NCI-H128 (cell line): Measurements from ENCODE around the gene SLC13A5.

Source experiments
- DNase-seq: peaks from one replicate; lab custom pipeline; 2025; ENCODE audit not compliant: unreplicated experiment; lab: John Stamatoyannopoulos, UW

SLC13A5 gene

DNA sequence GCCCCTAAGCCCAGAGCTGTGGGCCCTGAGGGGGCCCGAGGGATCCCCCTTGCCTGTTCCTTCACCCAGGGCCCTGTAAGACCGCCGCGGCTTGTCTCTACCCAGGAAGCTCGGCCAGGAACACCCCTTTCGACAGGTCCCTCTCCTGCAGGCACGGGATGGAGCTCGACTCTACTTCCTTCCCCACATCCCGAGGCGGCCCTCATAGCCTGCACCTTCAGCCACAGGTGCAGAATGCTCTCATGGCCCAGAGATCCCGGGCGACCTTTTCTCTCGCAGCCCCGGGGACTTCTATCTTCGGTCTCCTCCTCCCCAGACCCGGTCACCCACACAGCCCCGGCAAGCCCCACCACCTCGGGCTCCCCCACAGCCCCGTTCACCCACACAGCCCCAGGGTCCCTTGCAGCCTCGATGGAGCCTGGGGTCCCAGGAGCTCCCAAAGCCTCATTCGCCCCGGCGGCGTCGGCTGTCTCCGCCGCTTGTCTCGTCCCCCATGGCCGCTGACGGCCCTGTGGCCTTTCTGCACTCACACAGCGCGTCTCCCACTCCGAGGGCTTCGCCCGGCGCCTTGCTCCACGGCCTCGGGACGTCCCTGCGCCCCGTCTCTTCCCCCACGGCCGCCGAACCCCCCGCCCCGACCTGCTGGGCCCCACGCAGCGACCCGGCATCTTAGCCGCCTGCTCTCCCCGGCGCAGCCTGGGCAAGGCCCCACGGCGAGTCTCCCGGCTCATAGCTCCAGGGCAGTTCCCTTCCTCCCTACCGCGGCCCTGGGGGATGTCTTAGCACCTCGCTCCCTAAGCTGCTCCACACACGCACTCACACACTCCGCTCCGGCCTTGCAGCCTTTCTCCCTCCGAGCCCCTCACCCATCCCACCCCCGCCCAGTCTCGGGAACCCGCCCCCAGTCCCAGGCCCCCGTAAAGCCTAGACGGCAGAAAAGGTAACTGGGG is 73.3 kb downstream of the SLC13A5 start:
- no peak for DNase-seq

DNA sequence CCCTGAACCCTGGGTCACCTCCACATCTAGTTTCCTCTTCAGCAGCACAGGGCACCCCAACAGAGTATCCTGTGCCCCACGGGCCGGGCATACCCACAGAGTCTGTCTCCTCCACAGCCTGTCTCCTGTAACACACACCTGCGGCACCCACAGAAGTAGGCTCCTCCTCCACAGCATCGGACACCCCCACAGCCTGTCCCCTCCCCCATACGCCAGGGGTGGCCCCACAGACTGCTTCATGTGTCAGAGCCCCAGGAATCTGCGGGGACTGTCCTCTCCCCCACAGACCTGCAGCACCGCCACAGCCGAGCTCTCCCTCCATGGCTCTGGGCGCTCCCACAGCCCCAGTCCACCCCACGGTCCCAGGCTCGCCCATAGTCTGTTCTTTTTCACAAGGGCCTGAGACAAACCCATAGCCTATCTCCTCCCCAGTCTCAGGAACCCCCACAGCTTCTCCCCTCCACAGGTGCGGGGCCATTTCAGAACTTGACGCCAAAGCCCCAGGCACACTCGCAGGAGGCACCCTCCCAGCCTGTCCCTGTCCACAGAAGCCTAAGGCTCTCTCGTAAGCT is 74.1 kb downstream of the SLC13A5 start:
- DNase-seq = no peak

GRCh38 chr17:6638046-6638908 is 74.9 kb downstream of the SLC13A5 start:
- DNase-seq = no peak

- no peak for DNase-seq
Measured at GRCh38 chr17:6637458-6637840, 75.7 kb downstream of the SLC13A5 start.

DNA sequence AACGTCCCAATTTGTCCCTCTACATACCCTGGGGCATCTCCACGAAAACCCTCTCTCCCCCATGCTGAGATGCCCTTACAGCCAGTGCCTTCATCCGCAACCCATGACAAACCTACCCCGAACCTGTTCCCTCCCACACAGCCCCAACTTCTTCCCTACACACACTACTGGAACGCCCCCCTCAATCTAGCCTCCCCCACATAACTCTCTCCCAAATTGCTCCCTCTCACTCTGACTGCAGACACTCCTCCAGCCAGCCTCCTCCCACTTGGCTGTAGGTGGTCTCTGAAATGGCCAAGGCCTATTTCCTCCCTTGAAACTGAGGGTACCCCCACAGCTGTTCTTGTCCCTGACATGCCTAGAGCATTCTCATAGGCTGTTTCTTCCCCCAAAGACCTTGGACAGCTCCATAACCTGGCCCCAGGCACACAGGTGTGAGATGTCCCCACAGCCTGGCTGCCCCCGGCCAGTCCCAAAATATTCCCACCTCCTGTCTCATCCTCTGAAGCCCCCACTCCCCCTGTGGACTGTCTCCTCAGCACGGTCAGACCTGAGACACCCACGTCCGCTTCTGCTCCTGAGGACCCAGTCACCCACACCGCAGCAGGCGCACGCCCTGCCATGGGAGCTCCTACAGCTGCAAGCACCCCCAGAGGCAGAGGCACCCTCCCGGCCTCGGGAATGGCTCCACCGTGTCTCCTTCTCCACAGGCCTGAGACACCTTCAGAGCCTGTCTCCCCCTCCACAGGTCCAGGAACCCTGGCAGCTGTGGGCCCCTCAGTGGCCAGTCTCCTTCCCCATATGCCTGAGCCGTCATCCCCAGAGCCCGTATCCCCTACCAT is 76.3 kb downstream of the SLC13A5 start:
- DNase-seq = no peak

DNA sequence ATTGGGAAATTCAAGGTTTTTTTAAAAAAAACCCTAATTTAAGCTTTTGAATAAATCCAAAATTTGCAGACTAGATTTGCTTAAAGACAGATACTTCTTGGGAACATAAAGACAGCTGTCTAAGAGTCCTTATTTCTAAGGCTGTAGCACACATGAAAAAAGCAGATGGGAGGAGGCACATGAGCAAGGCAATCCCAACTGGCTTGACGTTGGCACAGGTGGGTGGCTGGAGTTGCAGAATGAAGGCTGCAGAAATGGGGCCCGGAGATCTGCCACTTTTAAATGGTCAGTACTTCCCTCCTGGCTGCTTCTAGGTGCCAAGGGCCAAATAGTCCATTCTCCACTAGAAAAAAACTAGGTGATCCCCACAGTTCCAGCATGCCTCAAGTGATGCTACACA is 77.1 kb downstream of the SLC13A5 start:
- DNase-seq = no peak
